Activated CD4-positive, alpha-beta T cell treated with anti-CD3 and anti-CD28 coated beads, Interleukin-10, Interleukin-2, amounts not matched to agents 100 ng/mL and 50 ng/mL, durations not matched to agents 16 hours and 8 hours (primary cell): ENCODE results near the gene FADS2.
"Not testable (repeated sequence)": the region's sequence is repeated elsewhere in the genome, so short reads cannot be mapped to it uniquely, and the experiment has no call there.

Source experiments
- DNase-seq: peaks from one replicate; pipeline ENCODE4 v3.0.0-alpha.2; 2020

Gene FADS2

GRCh38 chr11:61870541-61871031, 42.5 kb downstream of the FADS2 start:
- no peak for DNase-seq

GRCh38 chr11:61871158-61871597, 43.1 kb downstream of the FADS2 start:
- peak; percentile 76 for DNase-seq

GRCh38 chr11:61872935-61873565, 45.0 kb downstream of the FADS2 start:
- no peak for DNase-seq

GRCh38 chr11:61873588-61874376, 45.7 kb downstream of the FADS2 start:
- no peak for DNase-seq

GRCh38 chr11:61874377-61874809, 46.3 kb downstream of the FADS2 start:
- DNase-seq = no peak

- no peak for DNase-seq
Observed at GRCh38 chr11:61874853-61875252, 46.8 kb downstream of the FADS2 start.

- no peak for DNase-seq
Observed at GRCh38 chr11:61875698-61876097, 47.6 kb downstream of the FADS2 start.

- DNase-seq = no peak
Observed at GRCh38 chr11:61879152-61879551, 51.1 kb downstream of the FADS2 start.

- DNase-seq = no peak
Observed at GRCh38 chr11:61880031-61880430, 51.9 kb downstream of the FADS2 start.

- DNase-seq = no peak
Observed at GRCh38 chr11:61880454-61880853, 52.4 kb downstream of the FADS2 start.

- DNase-seq = no peak
Observed at GRCh38 chr11:61881397-61881796, 53.3 kb downstream of the FADS2 start.

- not testable (repeated sequence) for DNase-seq
Observed at GRCh38 chr11:61882267-61882666, 54.2 kb downstream of the FADS2 start.

- no peak for DNase-seq
Observed at GRCh38 chr11:61882879-61883278, 54.8 kb downstream of the FADS2 start.

GRCh38 chr11:61883327-61883726, 55.2 kb downstream of the FADS2 start:
- DNase-seq = no peak

GRCh38 chr11:61883947-61884346, 55.8 kb downstream of the FADS2 start:
- no peak for DNase-seq

GRCh38 chr11:61885166-61885778, 57.2 kb downstream of the FADS2 start:
- no peak for DNase-seq

- DNase-seq = no peak
Observed at GRCh38 chr11:61885784-61886580, 57.9 kb downstream of the FADS2 start.

- DNase-seq = no peak
Observed at GRCh38 chr11:61886643-61887042, 58.5 kb downstream of the FADS2 start.

- DNase-seq = no peak
Observed at GRCh38 chr11:61887839-61888494, 59.9 kb downstream of the FADS2 start.

GRCh38 chr11:61888590-61888989, 60.5 kb downstream of the FADS2 start:
- DNase-seq = no peak

GRCh38 chr11:61889831-61890230, 61.7 kb downstream of the FADS2 start:
- DNase-seq = no peak
